ENCODE data around the gene PAQR3.

The PAQR3 gene, protein sequence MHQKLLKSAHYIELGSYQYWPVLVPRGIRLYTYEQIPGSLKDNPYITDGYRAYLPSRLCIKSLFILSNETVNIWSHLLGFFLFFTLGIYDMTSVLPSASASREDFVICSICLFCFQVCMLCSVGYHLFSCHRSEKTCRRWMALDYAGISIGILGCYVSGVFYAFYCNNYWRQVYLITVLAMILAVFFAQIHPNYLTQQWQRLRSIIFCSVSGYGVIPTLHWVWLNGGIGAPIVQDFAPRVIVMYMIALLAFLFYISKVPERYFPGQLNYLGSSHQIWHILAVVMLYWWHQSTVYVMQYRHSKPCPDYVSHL

DNA sequence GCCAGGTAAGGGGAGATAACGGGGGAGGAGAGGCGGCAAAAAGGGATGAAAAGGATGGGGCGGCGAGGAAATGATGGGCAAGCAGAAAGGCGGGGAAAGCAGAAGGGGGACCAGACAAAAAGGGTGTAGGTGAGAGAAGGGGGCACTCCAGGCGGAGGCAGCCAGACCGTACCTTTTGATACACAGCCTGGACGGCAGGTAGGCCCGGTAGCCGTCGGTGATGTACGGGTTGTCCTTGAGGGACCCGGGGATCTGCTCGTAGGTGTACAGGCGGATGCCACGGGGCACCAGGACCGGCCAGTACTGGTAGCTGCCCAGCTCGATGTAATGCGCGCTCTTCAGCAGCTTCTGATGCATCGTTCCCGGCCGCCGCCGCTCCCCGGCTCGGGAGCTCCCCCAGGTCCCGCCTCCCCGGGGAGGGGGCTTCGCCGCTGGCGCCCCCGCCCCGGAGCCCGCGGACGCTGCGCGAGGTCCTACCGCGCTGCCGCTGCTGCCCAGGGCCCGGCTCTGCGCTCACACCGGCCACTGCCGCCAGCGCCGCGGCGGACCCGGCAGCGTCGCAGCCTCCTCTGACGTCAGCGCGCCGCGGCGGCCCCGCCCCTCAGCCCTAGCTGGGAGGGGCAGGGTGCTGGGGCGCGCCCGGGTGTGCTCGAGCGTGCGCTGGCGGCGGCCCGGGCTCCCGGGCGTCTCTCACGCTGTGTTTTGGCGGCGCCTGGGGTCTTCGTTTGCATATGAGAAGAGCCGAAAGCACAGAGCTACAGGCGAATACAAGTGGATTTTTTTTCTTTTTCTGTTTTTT lies at the start of gene PAQR3:
PAQR3 (minus strand) TSS at position 571 of the 799 bp plus-strand sequence; CDS start at position 357, 214 bp downstream.
- DNase-seq (ENCODE audit: low spot score): peak; percentile 92

DNA sequence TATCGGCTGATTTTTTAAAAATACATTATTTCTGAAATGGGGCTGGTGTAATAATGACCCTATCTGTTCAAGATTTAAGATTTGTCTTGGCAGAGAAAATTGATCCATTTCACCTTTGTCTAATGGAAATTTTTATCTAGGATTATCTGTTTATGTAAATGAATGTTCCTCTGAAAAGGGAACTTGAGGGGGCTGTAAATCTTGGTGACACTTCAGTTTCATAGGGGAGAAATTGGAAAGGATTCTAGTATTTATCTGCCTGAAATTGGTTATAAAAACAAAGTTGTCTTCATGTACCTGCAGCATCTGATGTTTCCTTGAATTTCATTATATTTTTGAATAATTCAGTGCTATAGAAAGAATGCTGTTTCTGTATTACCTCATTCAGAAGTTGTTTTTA lies 48.4 kb upstream of the PAQR3 start:
- DNase-seq (ENCODE audit: low spot score): no peak

GRCh38 chr4:78984593-78984992 lies 45.4 kb upstream of the PAQR3 start:
- DNase-seq (ENCODE audit: low spot score): no peak

DNA sequence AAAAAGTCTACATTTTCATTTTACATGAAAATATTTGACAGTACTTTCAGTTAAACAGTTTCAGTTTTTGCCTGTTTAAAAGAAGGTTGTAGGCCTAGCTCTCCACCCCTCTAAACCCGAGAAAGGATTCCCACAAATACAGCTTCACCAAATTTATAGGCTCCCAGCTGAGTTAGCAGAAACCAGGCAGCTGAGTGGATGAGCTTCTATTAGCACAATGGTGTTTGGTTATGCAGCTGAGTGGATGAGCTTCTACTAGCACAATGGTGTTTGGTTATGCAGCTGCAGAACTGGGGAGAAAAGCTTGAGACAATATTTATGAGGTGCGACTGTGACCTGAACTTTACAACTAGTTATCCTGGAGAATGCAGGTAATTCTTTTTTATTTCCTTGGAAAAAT lies 36.6 kb upstream of the PAQR3 start:
- DNase-seq (ENCODE audit: low spot score): no peak

DNA sequence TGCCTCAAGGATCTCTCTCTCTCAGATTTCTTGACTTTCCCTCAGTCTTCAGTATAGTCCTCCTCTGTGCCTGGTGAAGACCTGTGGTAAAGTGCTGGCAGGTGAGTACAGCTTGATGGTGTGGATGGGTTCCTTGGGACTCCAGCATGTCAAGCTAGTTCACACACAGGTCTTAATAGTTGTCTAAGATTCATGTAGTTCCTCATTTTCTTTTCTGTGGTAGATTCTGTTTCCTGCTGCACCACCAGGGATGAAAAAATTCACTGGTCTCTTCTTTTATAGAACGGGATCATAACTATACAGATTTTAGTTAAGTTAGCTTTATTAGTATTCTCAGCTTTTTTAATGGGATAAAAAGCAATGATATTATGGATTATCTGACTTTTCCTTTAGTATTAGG lies 32.5 kb upstream of the PAQR3 start:
- no peak for DNase-seq (ENCODE audit: low spot score)

GRCh38 chr4:78971326-78971725 lies 32.1 kb upstream of the PAQR3 start:
- DNase-seq (ENCODE audit: low spot score): no peak

- no peak for DNase-seq (ENCODE audit: low spot score)
These were observed 23.4 kb upstream of the PAQR3 start for GRCh38 chr4:78962597-78963115.

GRCh38 chr4:78960926-78961325 lies 21.7 kb upstream of the PAQR3 start:
- no peak for DNase-seq (ENCODE audit: low spot score)

DNA sequence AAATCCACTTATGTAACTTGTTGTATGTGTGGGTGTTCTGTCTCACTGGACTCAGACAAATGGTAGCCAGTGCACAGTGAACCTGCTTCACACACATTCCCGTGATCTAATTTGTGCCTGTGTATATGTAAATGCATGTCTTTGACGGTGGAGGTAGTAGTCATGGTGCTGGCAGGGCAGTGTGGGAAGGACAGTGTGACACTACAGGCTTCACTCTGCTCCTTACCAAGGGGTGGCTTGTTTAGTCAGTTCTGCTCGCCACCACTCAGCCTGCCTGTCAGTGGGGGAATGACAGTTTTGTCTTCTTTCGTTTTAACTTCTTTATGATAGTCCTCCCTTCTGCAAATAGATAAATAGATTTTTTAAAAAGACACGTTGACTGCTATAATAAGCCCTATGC lies 17.7 kb upstream of the PAQR3 start:
- no peak for DNase-seq (ENCODE audit: low spot score)

DNA sequence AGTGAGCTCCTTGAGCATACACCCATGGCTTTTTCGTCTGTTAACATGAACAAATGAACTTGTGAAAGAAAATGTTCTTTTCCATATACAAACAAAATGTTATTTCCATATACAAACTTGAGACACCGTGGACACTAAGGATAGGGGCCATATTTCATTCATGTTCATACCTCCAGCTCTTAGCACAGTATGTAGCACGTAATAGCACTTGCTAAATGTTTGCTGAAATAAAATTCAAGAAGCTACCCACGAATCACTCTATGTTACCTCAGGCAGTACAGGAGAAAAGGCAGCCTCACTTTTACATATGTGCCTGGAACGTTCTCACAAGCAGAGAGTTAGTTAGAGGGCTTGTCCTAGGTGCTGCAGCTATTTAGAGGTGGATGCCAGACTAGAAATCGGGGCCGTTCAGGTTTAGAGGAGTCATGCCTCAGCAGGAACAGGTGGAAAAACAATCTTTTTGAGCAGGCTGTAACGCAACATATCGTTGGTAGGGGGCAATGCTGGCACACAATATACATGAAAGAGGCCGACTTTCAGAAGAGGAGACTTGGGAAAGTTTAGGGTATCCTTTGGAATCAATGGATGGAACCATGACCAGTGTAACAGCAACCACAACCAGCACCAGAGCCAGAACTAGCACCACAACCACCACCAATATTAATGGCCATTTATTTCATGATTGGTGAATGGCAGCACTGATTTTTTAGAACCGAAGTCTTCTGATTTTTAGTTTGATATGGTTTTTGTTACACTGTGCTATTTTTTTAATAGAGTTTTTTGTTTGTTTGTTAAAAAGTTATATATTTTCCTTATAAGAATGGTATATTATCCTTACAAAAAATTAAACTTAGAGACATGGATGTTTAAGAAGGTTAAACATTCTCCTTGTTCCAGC lies 14.8 kb upstream of the PAQR3 start:
- DNase-seq (ENCODE audit: low spot score): peak; percentile 8

DNA sequence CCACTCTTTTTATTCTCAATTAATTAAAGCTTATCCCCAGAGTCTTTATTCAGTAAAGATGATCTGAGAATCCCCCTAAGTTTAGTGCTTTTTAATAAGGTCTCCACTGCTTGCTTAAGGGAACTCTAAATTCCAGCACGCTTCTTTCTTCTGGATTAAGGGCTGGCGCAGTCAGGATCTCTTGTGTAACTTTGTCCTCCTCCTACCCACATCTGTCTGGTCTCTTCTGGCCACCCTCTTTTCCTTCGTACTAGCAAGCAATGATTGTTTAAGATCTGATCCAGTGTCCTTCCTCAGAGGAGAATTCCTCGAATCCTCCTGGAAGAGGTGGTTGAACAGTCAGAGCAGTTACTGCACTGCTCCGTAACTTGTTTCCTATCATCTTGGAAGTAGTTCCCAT lies 14.0 kb upstream of the PAQR3 start:
- DNase-seq (ENCODE audit: low spot score): no peak

- DNase-seq (ENCODE audit: low spot score): peak; percentile 42
These were observed 12.7 kb upstream of the PAQR3 start for GRCh38 chr4:78951862-78952472.

DNA sequence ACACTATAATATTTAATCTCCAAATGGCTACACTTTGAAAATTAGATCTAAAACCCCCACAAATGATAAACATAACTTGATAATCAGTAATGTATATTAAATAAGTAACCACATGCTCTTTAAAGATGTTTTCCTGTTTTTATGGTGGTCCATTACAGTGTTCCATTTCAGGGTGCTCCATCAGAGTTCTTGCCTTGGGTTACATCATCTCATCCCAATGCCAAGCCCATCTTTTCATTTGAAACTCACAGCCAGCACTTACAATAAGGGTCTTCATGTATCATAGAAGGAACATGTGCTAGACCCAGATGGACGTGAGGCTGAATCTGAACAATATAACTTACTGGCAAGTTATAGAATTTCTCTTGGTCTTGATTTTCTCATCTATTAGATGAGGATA lies 10.5 kb upstream of the PAQR3 start:
- DNase-seq (ENCODE audit: low spot score): no peak

- DNase-seq (ENCODE audit: low spot score): no peak
These were observed 6.5 kb upstream of the PAQR3 start for GRCh38 chr4:78945651-78946179.

GRCh38 chr4:78944381-78944780 lies 5.1 kb upstream of the PAQR3 start:
- no peak for DNase-seq (ENCODE audit: low spot score)

DNA sequence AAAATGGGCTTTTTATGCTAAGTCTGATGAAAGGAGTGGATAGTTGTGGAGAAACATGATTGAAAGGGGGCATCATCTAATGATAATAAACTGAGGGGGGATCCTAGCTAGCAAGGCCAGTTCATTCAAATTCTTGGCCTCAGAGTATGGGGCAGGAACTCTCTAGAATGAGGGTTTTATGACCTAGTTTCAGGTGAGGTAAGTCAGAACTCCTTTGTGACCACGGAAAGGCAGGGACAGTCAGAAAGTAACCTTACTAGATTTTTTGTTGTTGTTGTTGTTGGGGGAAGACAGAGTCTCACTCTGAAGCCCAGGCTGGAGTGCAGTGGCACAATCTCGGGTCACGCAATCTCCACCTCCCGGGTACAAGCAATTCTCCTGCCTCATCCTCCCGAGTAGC lies 1.5 kb upstream of the PAQR3 start:
- no peak for DNase-seq (ENCODE audit: low spot score)

DNA sequence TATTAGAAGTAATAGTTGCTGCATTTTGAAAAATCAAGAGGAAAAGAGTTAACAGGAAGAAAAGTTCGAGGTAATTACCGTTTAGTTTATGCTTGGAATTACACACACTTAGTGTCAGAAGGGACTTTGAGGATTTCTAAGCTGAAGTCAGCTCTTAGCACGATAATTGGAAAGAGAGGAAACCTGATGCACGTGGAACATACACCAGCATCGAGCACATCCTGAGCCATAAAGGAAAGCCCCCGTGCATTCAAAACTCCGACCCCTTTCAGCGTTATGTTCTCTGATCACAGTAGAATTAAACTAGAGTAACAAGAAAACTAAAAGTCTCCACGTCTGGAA lies 400 bp upstream of the PAQR3 start:
- DNase-seq (ENCODE audit: low spot score): no peak

DNA sequence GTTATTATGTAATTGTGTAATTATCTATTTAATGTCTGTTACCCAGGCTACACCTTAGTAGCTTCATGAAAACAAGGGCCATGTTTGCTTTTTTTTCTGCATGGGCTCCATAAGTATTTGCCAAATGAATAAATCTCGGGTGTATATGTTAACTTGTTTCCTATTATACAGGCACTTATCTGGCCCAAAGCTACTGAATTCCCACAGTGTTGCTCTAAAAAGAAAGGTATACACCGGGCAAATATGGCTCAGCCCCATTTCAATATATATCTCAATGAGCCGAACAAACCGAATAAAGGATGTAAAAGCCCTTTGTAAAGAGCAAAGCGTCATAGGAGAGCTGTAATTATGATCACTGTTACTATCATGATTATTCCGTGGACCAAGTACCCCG lies 767 bp downstream of the PAQR3 start:
- no peak for DNase-seq (ENCODE audit: low spot score)

DNA sequence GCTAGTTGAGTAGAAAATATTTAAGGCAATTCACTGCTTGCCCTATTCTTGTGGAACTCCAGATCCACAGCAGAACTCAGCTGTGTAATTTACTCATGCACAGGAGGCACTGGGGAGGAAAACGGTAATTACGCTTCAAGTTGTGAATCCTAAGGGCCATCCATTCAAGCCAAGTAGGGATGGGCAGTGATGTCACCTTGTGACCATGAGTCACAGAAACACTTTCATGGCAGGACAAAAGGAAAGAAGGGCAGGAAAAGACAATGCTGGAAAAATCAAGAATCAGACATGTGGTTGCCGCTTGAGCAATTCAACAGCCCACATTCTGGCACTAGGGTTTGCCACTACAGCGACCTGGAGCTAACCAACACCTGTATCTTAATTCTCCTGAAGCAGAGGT lies 1.4 kb downstream of the PAQR3 start:
- peak; percentile 22 for DNase-seq (ENCODE audit: low spot score)

DNA sequence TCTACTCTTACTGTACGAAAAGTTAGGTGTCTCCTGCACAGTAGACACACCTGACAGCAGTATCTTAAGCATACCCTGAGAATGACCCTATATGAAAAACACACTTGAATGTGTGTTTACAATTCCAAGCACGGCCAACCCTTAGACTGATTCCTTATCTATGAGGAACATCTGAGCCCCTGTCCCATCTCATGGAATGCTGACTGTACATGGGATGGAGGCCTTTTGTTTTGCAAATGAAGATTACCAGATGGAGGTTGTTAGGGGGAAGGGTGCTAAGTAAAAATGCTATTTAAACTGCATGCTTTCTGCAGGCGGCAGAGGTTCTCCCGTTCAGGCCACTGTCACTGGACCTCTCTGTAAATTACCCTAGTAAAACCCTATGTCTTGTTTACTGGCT lies 2.2 kb downstream of the PAQR3 start:
- DNase-seq (ENCODE audit: low spot score): no peak

GRCh38 chr4:78930016-78930629 lies 9.1 kb downstream of the PAQR3 start:
- no peak for DNase-seq (ENCODE audit: low spot score)
